A673 (cell line): ENCODE measurements around the gene PODXL.

Experiments
- CTCF ChIP-seq: fragments of 300-800, 200-600 bp; sonication (generic); conservative IDR thresholded peaks from 2 replicates; pipeline ENCODE4 v1.5.1; 2017; ENCODE audit warnings: low read depth, mild to moderate bottlenecking, antibody characterized with exemption, low read length, moderate library complexity, mixed read lengths
- EZH2 ChIP-seq: fragments of 200-600 bp; sonication (generic); IDR thresholded peaks from 2 replicates; pipeline ENCODE4 v1.6.1; 2017; ENCODE audit warnings: borderline replicate concordance, low read depth, mild to moderate bottlenecking, mixed read lengths, antibody characterized with exemption, low read length; ENCODE audit not compliant: poor library complexity, severe bottlenecking

GRCh38 chr7:131586259-131586658 lies 29.8 kb upstream of the PODXL start:
- TF ChIP-seq EZH2 (no peak), CTCF (no peak)
